ENCODE data around the gene SETBP1. TPM values are rescaled to one million over a fixed set of nuclear protein-coding genes. Genes with fewer than 3 reads are reported as not detected.

SETBP1 gene
- total and polyA plus RNA-seq, 2 of the 13 experiments (the other 11 are each of a cell fraction or from before 2014, with no cell fraction given), result 0.18 to 0.65 TPM

DNA sequence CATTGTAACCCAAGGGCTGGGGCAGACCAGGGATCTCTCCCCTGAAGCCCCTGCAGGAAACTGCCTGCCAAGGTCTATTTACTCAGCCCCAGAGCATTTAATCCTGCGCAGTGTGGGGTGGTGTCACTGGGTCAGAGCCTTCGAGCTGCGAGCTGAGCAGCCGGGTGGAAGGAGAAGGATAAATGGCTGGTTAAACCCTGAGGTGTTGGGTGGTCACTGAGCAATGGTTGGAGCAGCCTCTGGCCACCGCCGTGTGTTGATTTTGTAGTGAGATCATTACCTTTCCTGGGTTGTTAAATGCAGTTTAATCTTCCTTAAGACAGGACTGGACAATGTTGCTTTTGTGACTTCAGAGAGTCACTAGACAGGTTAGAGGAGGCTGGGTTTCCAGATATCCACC is 98.1 kb downstream of the SETBP1 start:
- ATAC-seq (peak; percentile 94), DNase-seq (ENCODE audit: low spot score) (no peak), FAIRE-seq (no peak)
- BruUV-seq (replicated peaks), result no TSS peak
- in situ Hi-C loops (cut with HindIII; ENCODE audit: extremely low pct_ligation_motif_present, low pct_unique_long_range_greater_than_20kb) (loop anchor here (25.0 kb wide), 1 partner anchor 91 kb away; the partner anchor contains the start of gene SETBP1), intact Hi-C loops (cut with micrococcal nuclease; ENCODE audit: unreplicated experiment) (no loop called here)
- H3K79me2 ChIP-seq (ENCODE audit: insufficient read depth, low read length), result no peaks in the 10 kb centered on the region
- 0% methylated on average over 1 of the region's 6 CpGs for WGBS (ENCODE audit: low lambda C conversion rate)
- CTCF ChIA-PET (ENCODE audit: low intra/inter-chr PET ratio, low total read pairs), result no interaction called here
- no peak overlapping the region for H2AFZ ChIP-seq (ENCODE audit: low read length)
- no peak overlapping the region for H3K4me2 ChIP-seq (ENCODE audit: low read depth, low read length)
- TF ChIP-seq RARG (CRISPR knock-in tag; IDR thresholded peaks at IDR 0.05; ENCODE audit: low read depth), result no peak
- TF ChIP-seq PTBP1 (IDR thresholded peaks at IDR 0.05; ENCODE audit: low read depth, low read length, poor library complexity, severe bottlenecking), result no peak
- TF ChIP-seq SMARCC2 (IDR thresholded peaks at IDR 0.05), result no peak
- TF ChIP-seq, protein P1, sequence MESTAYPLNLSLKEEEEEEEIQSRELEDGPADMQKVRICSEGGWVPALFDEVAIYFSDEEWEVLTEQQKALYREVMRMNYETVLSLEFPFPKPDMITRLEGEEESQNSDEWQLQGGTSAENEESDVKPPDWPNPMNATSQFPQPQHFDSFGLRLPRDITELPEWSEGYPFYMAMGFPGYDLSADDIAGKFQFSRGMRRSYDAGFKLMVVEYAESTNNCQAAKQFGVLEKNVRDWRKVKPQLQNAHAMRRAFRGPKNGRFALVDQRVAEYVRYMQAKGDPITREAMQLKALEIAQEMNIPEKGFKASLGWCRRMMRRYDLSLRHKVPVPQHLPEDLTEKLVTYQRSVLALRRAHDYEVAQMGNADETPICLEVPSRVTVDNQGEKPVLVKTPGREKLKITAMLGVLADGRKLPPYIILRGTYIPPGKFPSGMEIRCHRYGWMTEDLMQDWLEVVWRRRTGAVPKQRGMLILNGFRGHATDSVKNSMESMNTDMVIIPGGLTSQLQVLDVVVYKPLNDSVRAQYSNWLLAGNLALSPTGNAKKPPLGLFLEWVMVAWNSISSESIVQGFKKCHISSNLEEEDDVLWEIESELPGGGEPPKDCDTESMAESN (CRISPR knock-in tag; conservative IDR thresholded peaks at IDR 0.05), result no peak
- TF ChIP-seq AGO1 (IDR thresholded peaks at IDR 0.05; ENCODE audit: low read depth, low read length, poor library complexity, severe bottlenecking), result no peak
- TF ChIP-seq SPEN (CRISPR knock-in tag; IDR thresholded peaks at IDR 0.05; ENCODE audit: low read depth), result no peak
- no peak for TF ChIP-seq EEA1 (CRISPR knock-in tag; IDR thresholded peaks at IDR 0.05; ENCODE audit: borderline replicate concordance)
- TF ChIP-seq ZNF749 (CRISPR knock-in tag; IDR thresholded peaks at IDR 0.05; ENCODE audit: borderline replicate concordance), result no peak
- no peak for TF ChIP-seq PPARG (CRISPR knock-in tag; conservative IDR thresholded peaks at IDR 0.05)
- no peak for TF ChIP-seq HOXA5 (CRISPR knock-in tag; IDR thresholded peaks at IDR 0.05)
- TF ChIP-seq MXI1 (IDR thresholded peaks at IDR 0.05; ENCODE audit: borderline replicate concordance, low read depth, low read length), result no peak
- no peak for TF ChIP-seq FIP1L1 (IDR thresholded peaks at IDR 0.05; ENCODE audit: borderline replicate concordance, insufficient read depth, low read depth, low read length)
- TF ChIP-seq MTA1 (CRISPR knock-in tag; IDR thresholded peaks at IDR 0.05; ENCODE audit: borderline replicate concordance), result no peak
- TF ChIP-seq, protein P2, sequence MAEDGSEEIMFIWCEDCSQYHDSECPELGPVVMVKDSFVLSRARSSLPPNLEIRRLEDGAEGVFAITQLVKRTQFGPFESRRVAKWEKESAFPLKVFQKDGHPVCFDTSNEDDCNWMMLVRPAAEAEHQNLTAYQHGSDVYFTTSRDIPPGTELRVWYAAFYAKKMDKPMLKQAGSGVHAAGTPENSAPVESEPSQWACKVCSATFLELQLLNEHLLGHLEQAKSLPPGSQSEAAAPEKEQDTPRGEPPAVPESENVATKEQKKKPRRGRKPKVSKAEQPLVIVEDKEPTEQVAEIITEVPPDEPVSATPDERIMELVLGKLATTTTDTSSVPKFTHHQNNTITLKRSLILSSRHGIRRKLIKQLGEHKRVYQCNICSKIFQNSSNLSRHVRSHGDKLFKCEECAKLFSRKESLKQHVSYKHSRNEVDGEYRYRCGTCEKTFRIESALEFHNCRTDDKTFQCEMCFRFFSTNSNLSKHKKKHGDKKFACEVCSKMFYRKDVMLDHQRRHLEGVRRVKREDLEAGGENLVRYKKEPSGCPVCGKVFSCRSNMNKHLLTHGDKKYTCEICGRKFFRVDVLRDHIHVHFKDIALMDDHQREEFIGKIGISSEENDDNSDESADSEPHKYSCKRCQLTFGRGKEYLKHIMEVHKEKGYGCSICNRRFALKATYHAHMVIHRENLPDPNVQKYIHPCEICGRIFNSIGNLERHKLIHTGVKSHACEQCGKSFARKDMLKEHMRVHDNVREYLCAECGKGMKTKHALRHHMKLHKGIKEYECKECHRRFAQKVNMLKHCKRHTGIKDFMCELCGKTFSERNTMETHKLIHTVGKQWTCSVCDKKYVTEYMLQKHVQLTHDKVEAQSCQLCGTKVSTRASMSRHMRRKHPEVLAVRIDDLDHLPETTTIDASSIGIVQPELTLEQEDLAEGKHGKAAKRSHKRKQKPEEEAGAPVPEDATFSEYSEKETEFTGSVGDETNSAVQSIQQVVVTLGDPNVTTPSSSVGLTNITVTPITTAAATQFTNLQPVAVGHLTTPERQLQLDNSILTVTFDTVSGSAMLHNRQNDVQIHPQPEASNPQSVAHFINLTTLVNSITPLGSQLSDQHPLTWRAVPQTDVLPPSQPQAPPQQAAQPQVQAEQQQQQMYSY (CRISPR knock-in tag; IDR thresholded peaks at IDR 0.05), result no peak
- TF ChIP-seq, protein P3, sequence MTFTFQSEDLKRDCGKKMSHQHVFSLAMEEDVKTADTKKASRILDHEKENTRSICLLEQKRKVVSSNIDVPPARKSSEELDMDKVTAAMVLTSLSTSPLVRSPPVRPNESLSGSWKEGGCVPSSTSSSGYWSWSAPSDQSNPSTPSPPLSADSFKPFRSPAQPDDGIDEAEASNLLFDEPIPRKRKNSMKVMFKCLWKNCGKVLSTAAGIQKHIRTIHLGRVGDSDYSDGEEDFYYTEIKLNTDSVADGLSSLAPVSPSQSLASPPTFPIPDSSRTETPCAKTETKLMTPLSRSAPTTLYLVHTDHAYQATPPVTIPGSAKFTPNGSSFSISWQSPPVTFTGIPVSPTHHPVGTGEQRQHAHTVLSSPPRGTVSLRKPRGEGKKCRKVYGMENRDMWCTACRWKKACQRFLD (CRISPR knock-in tag; IDR thresholded peaks at IDR 0.05; ENCODE audit: borderline replicate concordance), result no peak
- TF ChIP-seq ZFY (CRISPR knock-in tag; IDR thresholded peaks at IDR 0.05), result no peak
- TF ChIP-seq CBX1 (IDR thresholded peaks at IDR 0.05; ENCODE audit: low read depth), result no peak
- peaks cover 29% of the 10 kb centered on the region for H3K4me1 ChIP-seq (ENCODE audit: insufficient read depth, low read length)
- no peak overlapping the region for H3K9ac ChIP-seq (ENCODE audit: insufficient read depth, low read depth, low read length)
- H3K4me3 ChIP-seq (replicated peaks in 1 of 3; ENCODE audit: insufficient read depth in 1 of 3, low read depth in 2 of 3, low read length in 3 of 3), result no peak overlapping the region
- H3K27ac ChIP-seq (ENCODE audit: extremely low read length, insufficient read depth, low read length), result no peak overlapping the region
- no peaks in the 10 kb centered on the region for H4K20me1 ChIP-seq (ENCODE audit: insufficient read depth, low read length)
- no peaks in the 10 kb centered on the region for H3K27me3 ChIP-seq (ENCODE audit: control insufficient read depth in 1 of 2, insufficient read depth in 2 of 2, low read length in 2 of 2)
- no peaks in the 10 kb centered on the region for H3K9me3 ChIP-seq (ENCODE audit: low read length)
- POLR2A ChIA-PET, result no interaction called here
- H3K36me3 ChIP-seq (replicated peaks in 1 of 2; ENCODE audit: control insufficient read depth in 1 of 2, insufficient read depth in 2 of 2, low read length in 2 of 2), result no peaks in the 10 kb centered on the region
